Astrocyte (in vitro differentiated cells and primary cell): ENCODE measurements around the gene CHCHD6. TPM values are rescaled to one million over a fixed set of nuclear protein-coding genes. Genes with fewer than 3 reads are reported as not detected.

ENCODE experiments used
- DNase-seq: peaks from one replicate; pipeline ENCODE4 v3.0.0-alpha.2; 2010; ENCODE audit warnings: low read depth
- FAIRE-seq: peaks from 2 replicates; lab custom pipeline; 2011; peaks lifted over from hg19 to GRCh38; lab: Jason Lieb, UNC
- H2AFZ ChIP-seq: 2 replicates; pipeline ENCODE4 v1.6.0; 2012; ENCODE audit warnings: low read depth, low read length, inconsistent platforms
- H3K27ac ChIP-seq: 2 replicates; pipeline ENCODE4 v1.5.1; 2011; ENCODE audit warnings: low read depth, low read length, inconsistent platforms
- H3K27me3 ChIP-seq: 2 replicates; pipeline ENCODE4 v1.6.0; 2011; ENCODE audit warnings: low read length, inconsistent platforms; ENCODE audit not compliant: insufficient read depth
- H3K36me3 ChIP-seq: 2 replicates; pipeline ENCODE4 v1.5.1; 2011; ENCODE audit warnings: low read length, inconsistent platforms; ENCODE audit not compliant: insufficient read depth
- H3K4me1 ChIP-seq: 2 replicates; pipeline ENCODE4 v1.5.1; 2011; ENCODE audit warnings: low read length, inconsistent platforms; ENCODE audit not compliant: insufficient read depth
- H3K4me2 ChIP-seq: 2 replicates; pipeline ENCODE4 v1.6.0; 2012; ENCODE audit warnings: low read length, inconsistent platforms
- H3K4me3 ChIP-seq: 2 replicates; pipeline ENCODE4 v1.5.1; 2011; ENCODE audit warnings: low read depth, mild to moderate bottlenecking, low read length, inconsistent platforms; ENCODE audit not compliant: insufficient read depth
- H3K79me2 ChIP-seq: 2 replicates; pipeline ENCODE4 v1.6.0; 2012; ENCODE audit warnings: mild to moderate bottlenecking, low read length, inconsistent platforms; ENCODE audit not compliant: insufficient read depth
- H3K9ac ChIP-seq: 2 replicates; pipeline ENCODE4 v1.6.0; 2012; ENCODE audit warnings: mild to moderate bottlenecking, low read length, inconsistent platforms
- H3K9me3 ChIP-seq: 2 replicates; pipeline ENCODE4 v1.5.1; 2012; ENCODE audit warnings: low read depth, mild to moderate bottlenecking, low read length, inconsistent platforms; ENCODE audit not compliant: insufficient read depth
- H4K20me1 ChIP-seq: 2 replicates; pipeline ENCODE4 v1.6.0; 2012; ENCODE audit warnings: low read length, inconsistent platforms; ENCODE audit not compliant: insufficient read depth
- H3K27ac Mint-ChIP-seq: one replicate; pipeline ENCODE4 v1.8.0; 2021; ENCODE audit warnings: mild to moderate bottlenecking, mixed read lengths; ENCODE audit not compliant: unreplicated experiment
- H3K27me3 Mint-ChIP-seq: one replicate; pipeline ENCODE4 v1.8.0; 2021; ENCODE audit warnings: low read depth, mixed read lengths; ENCODE audit not compliant: unreplicated experiment
- H3K36me3 Mint-ChIP-seq: one replicate; pipeline ENCODE4 v1.8.0; 2021; ENCODE audit warnings: low read depth, mixed read lengths; ENCODE audit not compliant: unreplicated experiment
- H3K4me1 Mint-ChIP-seq: one replicate; pipeline ENCODE4 v1.8.0; 2021; ENCODE audit warnings: low read depth, mixed read lengths; ENCODE audit not compliant: unreplicated experiment
- H3K4me3 Mint-ChIP-seq: one replicate; pipeline ENCODE4 v1.8.0; 2021; ENCODE audit warnings: mild to moderate bottlenecking, moderate library complexity, mixed read lengths; ENCODE audit not compliant: unreplicated experiment
- H3K9me3 Mint-ChIP-seq: one replicate; pipeline ENCODE4 v1.8.0; 2021; ENCODE audit warnings: mild to moderate bottlenecking, mixed read lengths; ENCODE audit not compliant: unreplicated experiment
- CTCF ChIP-seq: IDR thresholded peaks from 2 replicates; pipeline ENCODE4 v1.5.1; 2011; ENCODE audit warnings: low read depth, mild to moderate bottlenecking, inconsistent platforms, low read length, moderate library complexity; ENCODE audit not compliant: insufficient read depth
- EZH2 ChIP-seq: IDR thresholded peaks from 2 replicates; pipeline ENCODE4 v1.6.1; 2012; ENCODE audit warnings: mild to moderate bottlenecking, low read length, inconsistent platforms; ENCODE audit not compliant: insufficient read depth
- total RNA-seq: library from RNA; stranded (reverse); gene quantifications from 2 replicates; pipeline ENCODE4 v1.2.1, GENCODE V29; 2021

Gene CHCHD6
- total RNA-seq, 1 donor from 2014 or later = 21.1 TPM

GRCh38 chr3:126960604-126960995 lies 256.6 kb downstream of the CHCHD6 start:
- peak overlapping the region; percentile 92 for H2AFZ ChIP-seq
- H3K27me3 ChIP-seq = no peaks in the 10 kb centered on the region
- H3K27ac Mint-ChIP-seq = no peak overlapping the region
- no peaks in the 10 kb centered on the region for H3K36me3 ChIP-seq
- peaks cover 12% of the 10 kb centered on the region for H3K36me3 Mint-ChIP-seq
- peaks cover 10% of the 10 kb centered on the region for H3K4me1 ChIP-seq
- no peaks in the 10 kb centered on the region for H3K9me3 Mint-ChIP-seq
- H4K20me1 ChIP-seq = no peaks in the 10 kb centered on the region
- peaks cover 4% of the 10 kb centered on the region for H3K4me1 Mint-ChIP-seq
- H3K9ac ChIP-seq = peak overlapping the region; percentile 41
- H3K27ac ChIP-seq = no peak overlapping the region
- FAIRE-seq = no peak
- H3K9me3 ChIP-seq = no peaks in the 10 kb centered on the region
- H3K4me3 ChIP-seq = no peak overlapping the region
- no peak for DNase-seq
- H3K4me2 ChIP-seq = peak overlapping the region; percentile 52
- H3K79me2 ChIP-seq = no peaks in the 10 kb centered on the region
- H3K4me3 Mint-ChIP-seq = no peak overlapping the region
- peaks cover 20% of the 10 kb centered on the region for H3K27me3 Mint-ChIP-seq
- TF ChIP-seq EZH2 = no peak
- no peak for TF ChIP-seq CTCF

- DNase-seq = peak; percentile 30
- Histone ChIP-seq H3K79me2 (no peaks in the 10 kb centered on the region), H3K36me3 (no peaks in the 10 kb centered on the region), H4K20me1 (no peaks in the 10 kb centered on the region), H3K4me1 (peaks cover 10% of the 10 kb centered on the region), H3K4me3 (no peak overlapping the region), H2AFZ (no peak overlapping the region), H3K9me3 (no peaks in the 10 kb centered on the region), H3K27ac (no peak overlapping the region), H3K9ac (no peak overlapping the region), H3K4me2 (no peak overlapping the region), H3K27me3 (no peaks in the 10 kb centered on the region)
- TF ChIP-seq CTCF (no peak), EZH2 (no peak)
- Mint-ChIP-seq H3K4me1 (peaks cover 4% of the 10 kb centered on the region), H3K27me3 (peaks cover 18% of the 10 kb centered on the region), H3K36me3 (peaks cover 12% of the 10 kb centered on the region), H3K27ac (no peak overlapping the region), H3K4me3 (no peak overlapping the region), H3K9me3 (no peaks in the 10 kb centered on the region)
- FAIRE-seq = no peak
Measured at GRCh38 chr3:126961191-126961790, 257.3 kb downstream of the CHCHD6 start.

DNA sequence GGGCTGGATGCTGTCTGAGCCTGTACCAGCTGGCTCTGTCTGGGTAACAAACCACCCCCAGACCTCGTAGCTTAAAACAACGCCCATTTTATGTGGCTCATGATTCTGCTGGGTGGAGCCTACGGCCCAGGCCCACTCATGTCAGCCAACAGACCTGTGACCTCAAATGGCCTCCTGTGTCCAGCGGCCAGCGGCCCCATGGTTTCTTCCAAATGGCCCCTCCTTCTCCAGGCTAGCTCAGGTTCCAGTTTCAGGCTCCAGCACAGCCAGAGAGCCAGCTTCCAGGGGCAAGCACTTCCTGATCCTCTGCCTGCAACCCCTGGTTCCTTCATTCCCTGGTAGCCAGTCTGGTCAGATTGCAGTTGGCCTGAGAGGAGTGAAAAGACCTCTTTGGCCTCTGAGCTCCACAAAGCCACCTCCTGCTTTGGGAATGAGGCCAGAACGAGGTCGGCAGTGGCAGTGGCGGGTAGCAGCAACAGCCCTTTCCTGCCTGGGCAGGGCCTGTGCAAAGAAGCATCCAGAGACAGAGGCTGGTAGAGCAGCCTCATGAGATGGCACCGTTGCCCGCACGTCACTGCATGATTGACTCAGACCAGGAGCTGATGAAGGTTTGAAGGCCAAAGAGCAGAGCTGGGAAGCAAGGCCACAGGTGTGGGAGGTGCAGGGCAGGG lies 257.9 kb downstream of the CHCHD6 start:
- Histone ChIP-seq H3K9ac (no peak overlapping the region), H3K9me3 (no peaks in the 10 kb centered on the region), H4K20me1 (no peaks in the 10 kb centered on the region), H2AFZ (no peak overlapping the region), H3K4me1 (peaks cover 10% of the 10 kb centered on the region), H3K36me3 (no peaks in the 10 kb centered on the region), H3K79me2 (no peaks in the 10 kb centered on the region), H3K27ac (no peak overlapping the region), H3K4me2 (no peak overlapping the region), H3K27me3 (no peaks in the 10 kb centered on the region), H3K4me3 (no peak overlapping the region)
- FAIRE-seq (no peak), DNase-seq (no peak)
- no peaks in the 10 kb centered on the region for H3K9me3 Mint-ChIP-seq
- TF ChIP-seq EZH2 = no peak
- TF ChIP-seq CTCF = no peak
- peaks cover 18% of the 10 kb centered on the region for H3K27me3 Mint-ChIP-seq
- peaks cover 4% of the 10 kb centered on the region for H3K4me1 Mint-ChIP-seq
- no peak overlapping the region for H3K27ac Mint-ChIP-seq
- peaks cover 12% of the 10 kb centered on the region for H3K36me3 Mint-ChIP-seq
- no peak overlapping the region for H3K4me3 Mint-ChIP-seq
